ENCODE results near the gene GCK. TPM values are rescaled to one million over a fixed set of nuclear protein-coding genes. Genes with fewer than 3 reads are reported as not detected.

The GCK gene
- total RNA-seq, 1 donor from 2014 or later = 0.37 TPM

GRCh38 chr7:44159824-44160630 is 29.2 kb downstream of the GCK start:
- H3K9me3 Mint-ChIP-seq (ENCODE audit: low read depth) = no peaks in the 10 kb centered on the region
- no peaks in the 10 kb centered on the region for H3K36me3 Mint-ChIP-seq (ENCODE audit: low read depth)
- TF ChIP-seq CTCF (IDR thresholded peaks at IDR 0.05) = no peak
- H3K4me1 Mint-ChIP-seq (ENCODE audit: low read depth) = peaks cover 27% of the 10 kb centered on the region
- H3K4me3 Mint-ChIP-seq (ENCODE audit: unreplicated experiment) = no peak overlapping the region
- no peaks in the 10 kb centered on the region for H3K27me3 Mint-ChIP-seq (ENCODE audit: low read depth)
- H3K27ac Mint-ChIP-seq (ENCODE audit: unreplicated experiment) = no peak overlapping the region
- no peak for DNase-seq (ENCODE audit: low spot score)

- no peak for TF ChIP-seq CTCF (IDR thresholded peaks at IDR 0.05)
- no peaks in the 10 kb centered on the region for H3K36me3 Mint-ChIP-seq (ENCODE audit: low read depth)
- no peaks in the 10 kb centered on the region for H3K9me3 Mint-ChIP-seq (ENCODE audit: low read depth)
- H3K27ac Mint-ChIP-seq (ENCODE audit: unreplicated experiment) = no peak overlapping the region
- H3K4me3 Mint-ChIP-seq (ENCODE audit: unreplicated experiment) = no peak overlapping the region
- no peak for DNase-seq (ENCODE audit: low spot score)
- peaks cover 19% of the 10 kb centered on the region for H3K4me1 Mint-ChIP-seq (ENCODE audit: low read depth)
- no peaks in the 10 kb centered on the region for H3K27me3 Mint-ChIP-seq (ENCODE audit: low read depth)
Observed at GRCh38 chr7:44158873-44159631, 30.2 kb downstream of the GCK start.

GRCh38 chr7:44158096-44158872 is 31.0 kb downstream of the GCK start:
- no peak for TF ChIP-seq CTCF (IDR thresholded peaks at IDR 0.05)
- no peaks in the 10 kb centered on the region for H3K9me3 Mint-ChIP-seq (ENCODE audit: low read depth)
- H3K4me3 Mint-ChIP-seq (ENCODE audit: unreplicated experiment) = no peak overlapping the region
- H3K36me3 Mint-ChIP-seq (ENCODE audit: low read depth) = no peaks in the 10 kb centered on the region
- peaks cover 12% of the 10 kb centered on the region for H3K4me1 Mint-ChIP-seq (ENCODE audit: low read depth)
- H3K27me3 Mint-ChIP-seq (ENCODE audit: low read depth) = no peaks in the 10 kb centered on the region
- DNase-seq (ENCODE audit: low spot score) = no peak
- no peak overlapping the region for H3K27ac Mint-ChIP-seq (ENCODE audit: unreplicated experiment)

- H3K36me3 Mint-ChIP-seq (ENCODE audit: low read depth) = no peaks in the 10 kb centered on the region
- H3K4me1 Mint-ChIP-seq (ENCODE audit: low read depth) = peaks cover 3% of the 10 kb centered on the region
- no peaks in the 10 kb centered on the region for H3K27me3 Mint-ChIP-seq (ENCODE audit: low read depth)
- no peak for DNase-seq (ENCODE audit: low spot score)
- H3K9me3 Mint-ChIP-seq (ENCODE audit: low read depth) = no peaks in the 10 kb centered on the region
- TF ChIP-seq CTCF (IDR thresholded peaks at IDR 0.05) = no peak
- H3K27ac Mint-ChIP-seq (ENCODE audit: unreplicated experiment) = no peak overlapping the region
- no peak overlapping the region for H3K4me3 Mint-ChIP-seq (ENCODE audit: unreplicated experiment)
Observed at GRCh38 chr7:44157116-44158080, 31.8 kb downstream of the GCK start.
